HepG2 (cell line): ENCODE data around the gene SLC25A33. TPM values are rescaled to one million over a fixed set of nuclear protein-coding genes. Genes with fewer than 3 reads are reported as not detected.

Source experiments
- ARID3A ChIP-seq: IDR thresholded peaks from 2 replicates; pipeline ENCODE4 v1.6.1; 2012; ENCODE audit warnings: low read depth, low read length, improper control_type of control experiment
- CEBPB ChIP-seq: IDR thresholded peaks from 2 replicates; pipeline ENCODE4 v1.6.1; 2011; ENCODE audit warnings: low read depth, low read length, improper control_type of control experiment, borderline replicate concordance
- CERS6 ChIP-seq: sonication (generic); formaldehyde crosslinking; IDR thresholded peaks from 2 replicates; pipeline ENCODE4 v1.5.0; 2020; ENCODE audit warnings: missing genetic modification reagents
- CSRNP2 ChIP-seq: sonication (generic); formaldehyde crosslinking; conservative IDR thresholded peaks from 2 replicates; pipeline ENCODE4 v1.8.0; 2022; ENCODE audit warnings: low read depth, missing genetic modification reagents
- GRHL1 ChIP-seq: sonication (generic); formaldehyde crosslinking; conservative IDR thresholded peaks from 2 replicates; pipeline ENCODE4 v1.8.0; 2022; ENCODE audit warnings: missing genetic modification reagents
- GZF1 ChIP-seq: sonication (generic); formaldehyde crosslinking; IDR thresholded peaks from 2 replicates; pipeline ENCODE4 v1.5.1; 2020; ENCODE audit warnings: mild to moderate bottlenecking, missing genetic modification reagents
- HINFP ChIP-seq: sonication (generic); formaldehyde crosslinking; IDR thresholded peaks from 2 replicates; pipeline ENCODE4 v1.4.0; 2020; ENCODE audit warnings: low read depth, mild to moderate bottlenecking, missing genetic modification reagents
- IRX3 ChIP-seq: sonication (generic); formaldehyde crosslinking; IDR thresholded peaks from 2 replicates; pipeline ENCODE4 v1.8.1; 2023; ENCODE audit warnings: mild to moderate bottlenecking, low read depth, missing genetic modification reagents, borderline replicate concordance
- MEIS2 ChIP-seq: sonication (generic); formaldehyde crosslinking; IDR thresholded peaks from 2 replicates; pipeline ENCODE4 v1.9.0; 2021; ENCODE audit warnings: mild to moderate bottlenecking, missing genetic modification reagents
- NFYB ChIP-seq: sonication (generic); formaldehyde crosslinking; IDR thresholded peaks from 2 replicates; pipeline ENCODE4 v1.4.0; 2020; ENCODE audit warnings: missing genetic modification reagents
- NR2C2 ChIP-seq: sonication (generic); formaldehyde crosslinking; IDR thresholded peaks from 2 replicates; pipeline ENCODE4 v1.4.0; 2020; ENCODE audit warnings: missing genetic modification reagents, mild to moderate bottlenecking, moderate library complexity, borderline replicate concordance
- REPIN1 ChIP-seq: sonication (generic); formaldehyde crosslinking; IDR thresholded peaks from 2 replicates; pipeline ENCODE4 v1.8.0; 2022; ENCODE audit warnings: missing genetic modification reagents, low read depth, mild to moderate bottlenecking, borderline replicate concordance
- RXRB ChIP-seq: IDR thresholded peaks from 2 replicates; pipeline ENCODE4 v1.6.1; 2016; ENCODE audit warnings: borderline replicate concordance, missing genetic modification reagents, missing compliant biosample characterization
- TARDBP ChIP-seq: sonication (generic); formaldehyde crosslinking; IDR thresholded peaks from 2 replicates; pipeline ENCODE4 v1.8.0; 2022; ENCODE audit warnings: mild to moderate bottlenecking, missing genetic modification reagents
- TOE1 ChIP-seq: sonication (generic); formaldehyde crosslinking; IDR thresholded peaks from 2 replicates; pipeline ENCODE4 v1.4.0; 2020; ENCODE audit warnings: mild to moderate bottlenecking, missing genetic modification reagents
- U2AF2 ChIP-seq: fragments of 200-400 bp; formaldehyde crosslinking; IDR thresholded peaks from 2 replicates; pipeline ENCODE4 v1.6.1; 2017; ENCODE audit warnings: low read depth, mild to moderate bottlenecking, low read length
- YEATS2 ChIP-seq: sonication (generic); formaldehyde crosslinking; IDR thresholded peaks from 2 replicates; pipeline ENCODE4 v1.4.0; 2020; ENCODE audit warnings: missing genetic modification reagents, borderline replicate concordance
- ZBTB7B ChIP-seq: sonication (generic); formaldehyde crosslinking; IDR thresholded peaks from 2 replicates; pipeline ENCODE4 v1.4.0; 2020; ENCODE audit warnings: missing genetic modification reagents
- ZEB1 ChIP-seq: IDR thresholded peaks from 2 replicates; pipeline ENCODE4 v1.6.1; 2012; ENCODE audit warnings: mild to moderate bottlenecking, low read depth, inconsistent platforms; ENCODE audit not compliant: insufficient replicate concordance
- ZNF124 ChIP-seq: sonication (generic); formaldehyde crosslinking; IDR thresholded peaks from 2 replicates; pipeline ENCODE4 v1.4.0; 2020; ENCODE audit warnings: missing genetic modification reagents
- ZNF282 ChIP-seq: fragments of 450-650 bp; IDR thresholded peaks from 2 replicates; pipeline ENCODE4 v1.6.1; 2018; ENCODE audit not compliant: partially characterized antibody
- ZNF337 ChIP-seq: sonication (generic); formaldehyde crosslinking; IDR thresholded peaks from 2 replicates; pipeline ENCODE4 v1.5.1; 2020; ENCODE audit warnings: missing genetic modification reagents, low read depth, mild to moderate bottlenecking, borderline replicate concordance
- ZNF33B ChIP-seq: sonication (generic); formaldehyde crosslinking; IDR thresholded peaks from 2 replicates; pipeline ENCODE4 v1.5.1; 2020; ENCODE audit warnings: mild to moderate bottlenecking, missing genetic modification reagents
- ZSCAN30 ChIP-seq: sonication (generic); formaldehyde crosslinking; IDR thresholded peaks from 2 replicates; pipeline ENCODE4 v1.5.0; 2020; ENCODE audit warnings: mild to moderate bottlenecking, missing genetic modification reagents
- polyA plus RNA-seq, 8 experiments: library from polyadenylated mRNA; depleted of rRNA in 3 of 8; stranded (reverse) in 7 of 8; unstranded in 1 of 8; fragments of >200 nt; fragmentation: Illumina TruSeq in 4 of 8; extraction: Trizol in 4 of 8; gene quantifications; 2 replicates each; pipeline versions ENCODE4 v1.2.1 to v1.2.3, GENCODE V29; 2011 to 2016; ENCODE audit warnings: low read depth in 4 of 8, missing spikeins in 1 of 8, mixed read lengths in 1 of 8; ENCODE audit not compliant: insufficient read depth in 1 of 8
- total RNA-seq, 5 experiments: library from RNA; depleted of rRNA; stranded (reverse); fragments of >200 nt; fragmentation: Illumina TruSeq; extraction: Trizol; gene quantifications; 2 replicates each; pipeline ENCODE4 v1.2.3, GENCODE V29; 2016; ENCODE audit warnings: low read depth in 1 of 5

Gene SLC25A33
- total and polyA plus RNA-seq, 2 of the 13 experiments (the other 11 are each of a cell fraction or from before 2014, with no cell fraction given), result 15.4 to 50.3 TPM

GRCh38 chr1:9553736-9554144, 14.5 kb downstream of the SLC25A33 start (continued):
- TF ChIP-seq CERS6 (CRISPR knock-in tag) (no peak), ZNF124 (CRISPR knock-in tag) (peak; percentile 73; the same call in 1 of the 2 replicates), CEBPB (peak; percentile 97), HINFP (CRISPR knock-in tag) (peak; percentile 63; the same call in 1 of the 2 replicates), GRHL1 (CRISPR knock-in tag) (no peak), RXRB (CRISPR knock-in tag) (peak; percentile 97), ZBTB7B (CRISPR knock-in tag) (peak; percentile 100), ZEB1 (peak; percentile 96), GZF1 (0 out of 2 replicates have a peak, but pooled peaks have one; percentile 48), TARDBP (CRISPR knock-in tag) (peak; percentile 99), CSRNP2 (CRISPR knock-in tag) (no peak), ZNF337 (no peak), ZNF33B (CRISPR knock-in tag) (no peak), REPIN1 (CRISPR knock-in tag) (peak; percentile 93; the same call in 1 of the 2 replicates), YEATS2 (CRISPR knock-in tag) (peak; percentile 76; the same call in 1 of the 2 replicates), NR2C2 (CRISPR knock-in tag) (peak; percentile 86), TOE1 (peak; percentile 93), NFYB (CRISPR knock-in tag) (peak; percentile 17; the same call in 1 of the 2 replicates), ZNF282 (no peak), ARID3A (peak; percentile 84), IRX3 (CRISPR knock-in tag) (peak; percentile 77; the same call in 1 of the 2 replicates), U2AF2 (no peak), MEIS2 (CRISPR knock-in tag) (peak; percentile 93), ZSCAN30 (CRISPR knock-in tag) (no peak)
